Endometrial microvascular endothelial cells (primary cell): Measurements from ENCODE around the gene CYB561D1. TPM values are rescaled to one million over a fixed set of nuclear protein-coding genes. Genes with fewer than 3 reads are reported as not detected.

Experiments used
- in situ Hi-C: cut with HindIII; loops from 2 replicates; pipeline ENCODE4 v1.10.0; 2017; ENCODE audit warnings: low sequenced_read_pairs, low pct_unique_long_range_greater_than_20kb; ENCODE audit errors: inconsistent ontology term
- total RNA-seq: library from RNA; depleted of rRNA; stranded (reverse); fragments of >200 nt; gene quantifications from one replicate; pipeline ENCODE4 v1.2.3, GENCODE V29; 2015; ENCODE audit errors: inconsistent ontology term

The CYB561D1 gene
- total RNA-seq, 1 donor from 2014 or later = 1.4 TPM

- in situ Hi-C loops = no loop called here
Measured at GRCh38 chr1:109478806-109479205, 15.1 kb upstream of the CYB561D1 start.

- in situ Hi-C loops = no loop called here
Measured at GRCh38 chr1:109479311-109479710, 14.6 kb upstream of the CYB561D1 start.

GRCh38 chr1:109479901-109480300 is 14.0 kb upstream of the CYB561D1 start:
- in situ Hi-C loops = no loop called here

GRCh38 chr1:109481646-109482045 is 12.2 kb upstream of the CYB561D1 start:
- in situ Hi-C loops = no loop called here

- in situ Hi-C loops = no loop called here
Measured at GRCh38 chr1:109482242-109482641, 11.7 kb upstream of the CYB561D1 start.

GRCh38 chr1:109482791-109483671 is 10.9 kb upstream of the CYB561D1 start:
- in situ Hi-C loops = no loop called here

GRCh38 chr1:109483672-109484518 is 10.0 kb upstream of the CYB561D1 start, which contains the start of gene ATXN7L2:
TSS of gene ATXN7L2 (plus strand) at chr1:109483905. CDS start at chr1:109483954, 49 bp downstream.
- in situ Hi-C loops = no loop called here

GRCh38 chr1:109484519-109484975 is 9.3 kb upstream of the CYB561D1 start:
- in situ Hi-C loops = no loop called here

- in situ Hi-C loops = no loop called here
Measured at GRCh38 chr1:109485001-109485400, 8.9 kb upstream of the CYB561D1 start.

GRCh38 chr1:109487261-109487660 is 6.6 kb upstream of the CYB561D1 start:
- in situ Hi-C loops = no loop called here

GRCh38 chr1:109488201-109488600 is 5.7 kb upstream of the CYB561D1 start:
- in situ Hi-C loops = no loop called here

GRCh38 chr1:109488696-109489095 is 5.2 kb upstream of the CYB561D1 start:
- in situ Hi-C loops = no loop called here

- in situ Hi-C loops = no loop called here
Measured at GRCh38 chr1:109490029-109490933, 3.6 kb upstream of the CYB561D1 start.

- in situ Hi-C loops = no loop called here
Measured at GRCh38 chr1:109490934-109491302, 3.0 kb upstream of the CYB561D1 start.

GRCh38 chr1:109491372-109491771 is 2.5 kb upstream of the CYB561D1 start:
- in situ Hi-C loops = no loop called here

GRCh38 chr1:109492779-109493178 is 1.1 kb upstream of the CYB561D1 start:
- in situ Hi-C loops = no loop called here

- in situ Hi-C loops = no loop called here
Measured at GRCh38 chr1:109493227-109493626, 667 bp upstream of the CYB561D1 start.

- in situ Hi-C loops = no loop called here
Measured at GRCh38 chr1:109495738-109496137, 1.8 kb downstream of the CYB561D1 start.
